NB4 (cell line): ENCODE results near the gene RPL41.
"Not testable (repeated sequence)": the region's sequence is repeated elsewhere in the genome, so short reads cannot be mapped to it uniquely, and the experiment has no call there.

Source experiments
- MYC ChIP-seq: IDR thresholded peaks from 2 replicates; pipeline ENCODE4 v1.6.1; 2011; ENCODE audit warnings: low read depth, low read length
- POLR2A ChIP-seq: IDR thresholded peaks from 2 replicates; pipeline ENCODE4 v1.6.1; 2011; ENCODE audit warnings: mild to moderate bottlenecking; ENCODE audit not compliant: insufficient read length; ENCODE audit errors: extremely low read depth
- TF ChIP-seq, protein P1 (sequence below): IDR thresholded peaks from one replicate; pipeline ENCODE4 v1.5.1; 2012; ENCODE audit warnings: low read depth, low read length

DNA sequence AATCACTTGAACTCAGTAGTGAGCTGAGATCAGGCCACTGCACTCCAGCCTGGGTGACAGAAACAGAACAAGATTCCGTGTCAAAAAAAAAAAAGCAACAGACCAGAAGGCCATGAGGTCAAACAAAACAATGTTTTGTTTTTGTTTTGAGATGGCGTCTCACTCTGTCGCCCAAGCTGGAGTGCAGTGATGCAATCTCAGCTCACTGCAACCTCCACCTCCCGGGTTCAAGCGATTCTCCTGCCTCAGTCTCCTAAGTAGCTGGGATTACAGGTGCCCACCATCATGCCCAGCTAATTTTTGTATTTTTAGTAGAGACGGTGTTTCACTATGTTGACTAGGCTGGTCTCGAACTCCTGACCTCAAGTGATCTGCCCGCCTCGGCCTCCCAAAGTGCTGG lies 38.5 kb upstream of the RPL41 start:
- not testable (repeated sequence) for TF ChIP-seq POLR2A, MYC
- TF ChIP-seq, protein P1, sequence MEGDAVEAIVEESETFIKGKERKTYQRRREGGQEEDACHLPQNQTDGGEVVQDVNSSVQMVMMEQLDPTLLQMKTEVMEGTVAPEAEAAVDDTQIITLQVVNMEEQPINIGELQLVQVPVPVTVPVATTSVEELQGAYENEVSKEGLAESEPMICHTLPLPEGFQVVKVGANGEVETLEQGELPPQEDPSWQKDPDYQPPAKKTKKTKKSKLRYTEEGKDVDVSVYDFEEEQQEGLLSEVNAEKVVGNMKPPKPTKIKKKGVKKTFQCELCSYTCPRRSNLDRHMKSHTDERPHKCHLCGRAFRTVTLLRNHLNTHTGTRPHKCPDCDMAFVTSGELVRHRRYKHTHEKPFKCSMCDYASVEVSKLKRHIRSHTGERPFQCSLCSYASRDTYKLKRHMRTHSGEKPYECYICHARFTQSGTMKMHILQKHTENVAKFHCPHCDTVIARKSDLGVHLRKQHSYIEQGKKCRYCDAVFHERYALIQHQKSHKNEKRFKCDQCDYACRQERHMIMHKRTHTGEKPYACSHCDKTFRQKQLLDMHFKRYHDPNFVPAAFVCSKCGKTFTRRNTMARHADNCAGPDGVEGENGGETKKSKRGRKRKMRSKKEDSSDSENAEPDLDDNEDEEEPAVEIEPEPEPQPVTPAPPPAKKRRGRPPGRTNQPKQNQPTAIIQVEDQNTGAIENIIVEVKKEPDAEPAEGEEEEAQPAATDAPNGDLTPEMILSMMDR: not testable (repeated sequence)
